ENCODE data around the gene DCAF8. TPM values are rescaled to one million over a fixed set of nuclear protein-coding genes. Genes with fewer than 3 reads are reported as not detected.

Gene DCAF8
- total RNA-seq, 1 donor from 2014 or later = 154 TPM

- Mint-ChIP-seq H3K9me3 (no peaks in the 10 kb centered on the region), H3K36me3 (peaks cover 38% of the 10 kb centered on the region), H3K4me1 (ENCODE audit: unreplicated experiment) (peaks cover 15% of the 10 kb centered on the region), H3K4me3 (no peak overlapping the region), H3K27ac (no peak overlapping the region), H3K27me3 (no peaks in the 10 kb centered on the region)
- TF ChIP-seq, protein P1, sequence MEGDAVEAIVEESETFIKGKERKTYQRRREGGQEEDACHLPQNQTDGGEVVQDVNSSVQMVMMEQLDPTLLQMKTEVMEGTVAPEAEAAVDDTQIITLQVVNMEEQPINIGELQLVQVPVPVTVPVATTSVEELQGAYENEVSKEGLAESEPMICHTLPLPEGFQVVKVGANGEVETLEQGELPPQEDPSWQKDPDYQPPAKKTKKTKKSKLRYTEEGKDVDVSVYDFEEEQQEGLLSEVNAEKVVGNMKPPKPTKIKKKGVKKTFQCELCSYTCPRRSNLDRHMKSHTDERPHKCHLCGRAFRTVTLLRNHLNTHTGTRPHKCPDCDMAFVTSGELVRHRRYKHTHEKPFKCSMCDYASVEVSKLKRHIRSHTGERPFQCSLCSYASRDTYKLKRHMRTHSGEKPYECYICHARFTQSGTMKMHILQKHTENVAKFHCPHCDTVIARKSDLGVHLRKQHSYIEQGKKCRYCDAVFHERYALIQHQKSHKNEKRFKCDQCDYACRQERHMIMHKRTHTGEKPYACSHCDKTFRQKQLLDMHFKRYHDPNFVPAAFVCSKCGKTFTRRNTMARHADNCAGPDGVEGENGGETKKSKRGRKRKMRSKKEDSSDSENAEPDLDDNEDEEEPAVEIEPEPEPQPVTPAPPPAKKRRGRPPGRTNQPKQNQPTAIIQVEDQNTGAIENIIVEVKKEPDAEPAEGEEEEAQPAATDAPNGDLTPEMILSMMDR (conservative IDR thresholded peaks at IDR 0.05) = no peak
- DNase-seq (ENCODE audit: extremely low spot score, unreplicated experiment) = no peak
Observed at GRCh38 chr1:160217481-160218051, 44.8 kb downstream of the DCAF8 start.

- Mint-ChIP-seq H3K9me3 (no peaks in the 10 kb centered on the region), H3K4me3 (no peak overlapping the region), H3K4me1 (ENCODE audit: unreplicated experiment) (peaks cover 15% of the 10 kb centered on the region), H3K27me3 (no peaks in the 10 kb centered on the region), H3K36me3 (peaks cover 43% of the 10 kb centered on the region), H3K27ac (peak overlapping the region; percentile 2)
- DNase-seq (ENCODE audit: extremely low spot score, unreplicated experiment) = no peak
- TF ChIP-seq, protein P1 (conservative IDR thresholded peaks at IDR 0.05) = no peak
Observed at GRCh38 chr1:160216301-160216700, 46.0 kb downstream of the DCAF8 start.

GRCh38 chr1:160214481-160215140 is 47.7 kb downstream of the DCAF8 start:
- Mint-ChIP-seq H3K27me3 (no peaks in the 10 kb centered on the region), H3K36me3 (peaks cover 44% of the 10 kb centered on the region), H3K4me3 (peak overlapping the region; percentile 61), H3K9me3 (no peaks in the 10 kb centered on the region), H3K4me1 (ENCODE audit: unreplicated experiment) (peaks cover 23% of the 10 kb centered on the region), H3K27ac (peak overlapping the region; percentile 87)
- no peak for DNase-seq (ENCODE audit: extremely low spot score, unreplicated experiment)
- TF ChIP-seq, protein P1 (conservative IDR thresholded peaks at IDR 0.05) = no peak

DNA sequence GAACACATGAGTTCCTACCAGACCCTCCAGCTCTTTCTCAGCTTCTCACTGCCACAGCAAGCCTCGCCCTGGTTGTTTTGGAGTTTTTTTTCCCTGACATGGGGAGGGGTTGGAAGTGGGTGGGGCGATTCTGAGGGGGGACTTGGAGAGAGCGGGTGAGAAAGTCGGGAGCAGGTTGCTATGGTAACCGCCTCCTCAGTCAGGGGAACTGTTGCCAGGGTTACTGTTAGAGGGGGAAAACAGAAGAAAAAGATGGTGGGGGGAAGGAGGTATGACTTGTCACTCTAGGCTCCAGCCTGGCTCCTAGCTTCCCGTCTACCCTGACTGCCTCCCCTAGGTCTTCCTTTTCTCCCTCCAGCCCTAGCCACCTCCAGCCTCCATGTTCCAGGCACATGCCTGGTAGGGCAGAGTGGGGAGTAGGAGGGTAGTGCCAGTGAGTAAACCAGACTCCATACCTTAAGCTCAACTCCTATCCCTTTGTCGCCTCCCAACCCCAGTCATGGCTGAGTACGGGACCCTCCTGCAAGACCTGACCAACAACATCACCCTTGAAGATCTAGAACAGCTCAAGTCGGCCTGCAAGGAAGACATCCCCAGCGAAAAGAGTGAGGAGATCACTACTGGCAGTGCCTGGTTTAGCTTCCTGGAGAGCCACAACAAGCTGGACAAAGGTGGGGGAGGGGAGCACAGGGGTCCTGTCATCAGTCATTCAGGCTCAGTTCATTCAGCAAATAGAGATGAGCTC is 51.1 kb downstream of the DCAF8 start:
- peaks cover 55% of the 10 kb centered on the region for H3K36me3 Mint-ChIP-seq
- no peak for DNase-seq (ENCODE audit: extremely low spot score, unreplicated experiment)
- H3K27ac Mint-ChIP-seq = no peak overlapping the region
- H3K9me3 Mint-ChIP-seq = no peaks in the 10 kb centered on the region
- H3K4me3 Mint-ChIP-seq = no peak overlapping the region
- peaks cover 46% of the 10 kb centered on the region for H3K4me1 Mint-ChIP-seq (ENCODE audit: unreplicated experiment)
- TF ChIP-seq, protein P1 (conservative IDR thresholded peaks at IDR 0.05) = no peak
- H3K27me3 Mint-ChIP-seq = no peaks in the 10 kb centered on the region

DNA sequence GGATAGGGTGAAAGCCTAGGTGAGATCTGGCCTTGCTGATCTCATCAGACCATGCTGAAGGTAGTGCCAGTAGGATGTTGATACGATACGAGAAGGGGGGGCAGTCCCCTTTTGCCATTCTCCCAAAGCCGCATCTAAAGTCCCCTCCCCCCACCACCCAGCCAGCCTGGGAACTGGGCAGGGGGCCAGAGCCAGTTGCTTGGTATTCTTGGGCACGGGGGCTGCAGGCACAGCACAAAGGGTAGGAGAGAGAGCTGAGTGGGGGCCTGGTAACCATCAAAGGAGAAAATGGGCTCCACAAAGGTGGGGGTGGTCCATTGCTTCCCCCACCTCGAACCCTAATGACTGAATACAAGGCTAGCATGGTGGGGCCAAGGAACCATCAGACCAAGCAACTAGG is 51.8 kb downstream of the DCAF8 start:
- DNase-seq (ENCODE audit: extremely low spot score, unreplicated experiment) = no peak
- Mint-ChIP-seq H3K36me3 (peaks cover 49% of the 10 kb centered on the region), H3K4me1 (ENCODE audit: unreplicated experiment) (peaks cover 49% of the 10 kb centered on the region), H3K4me3 (no peak overlapping the region), H3K27me3 (no peaks in the 10 kb centered on the region), H3K9me3 (no peaks in the 10 kb centered on the region), H3K27ac (peak overlapping the region; percentile 29)
- TF ChIP-seq, protein P1 (conservative IDR thresholded peaks at IDR 0.05) = no peak
